ENCODE measurements around the gene TRAPPC5. TPM values are rescaled to one million over a fixed set of nuclear protein-coding genes. Genes with fewer than 3 reads are reported as not detected.

The TRAPPC5 gene
- total and polyA plus RNA-seq, 10 of the 15 experiments (the other 5 are each of a cell fraction or from before 2014, with no cell fraction given), result 4.2 to 210 (median 89.1) TPM

GRCh38 chr19:7689165-7689564 lies 8.5 kb downstream of the TRAPPC5 start:
- Histone ChIP-seq H3K9me3 (replicated peaks; ENCODE audit: control insufficient read depth, insufficient read depth, low read length) (peaks cover 5% of the 10 kb centered on the region; the same call in 1 of the 3 replicates), H4K20me1 (ENCODE audit: control insufficient read depth, insufficient read depth) (peaks cover 2% of the 10 kb centered on the region; the same call in 1 of the 2 replicates), H3K27me3 (replicated peaks in 1 of 2; ENCODE audit: control insufficient read depth in 2 of 2, insufficient read depth in 2 of 2, low read length in 1 of 2) (no peaks in the 10 kb centered on the region), H3K79me2 (ENCODE audit: control insufficient read depth, insufficient read depth, low read length) (peaks cover 35% of the 10 kb centered on the region), H3K27ac (ENCODE audit: control insufficient read depth, insufficient read depth) (no peak overlapping the region), H3K4me1 (ENCODE audit: control insufficient read depth, insufficient read depth, low read length) (peaks cover 17% of the 10 kb centered on the region), H3K4me3 (no peak overlapping the region), H3K9ac (ENCODE audit: control insufficient read depth, insufficient read depth, low read length) (no peak overlapping the region), H2AFZ (ENCODE audit: control insufficient read depth, low read depth, low read length) (no peak overlapping the region), H3K4me2 (ENCODE audit: control insufficient read depth, insufficient read depth) (no peak overlapping the region), H3K36me3 (ENCODE audit: control insufficient read depth in 2 of 2, insufficient read depth in 2 of 2, low read length in 1 of 2) (peaks cover 11 to 27% of the 10 kb centered on the region in 2 experiments; a peak in 3 of 4 replicates)
- WGBS (ENCODE audit: insufficient coverage, insufficient replicate concordance, low lambda C conversion rate, missing lambda C conversion rate), result 84% methylated on average over 23 of the region's 23 CpGs
- intact Hi-C loops (cut with micrococcal nuclease; ENCODE audit: unreplicated experiment), result loop anchor here (10.0 kb wide), 1 partner anchor 216 kb away; the partner anchor contains the start of gene MAP2K7
- ChIA-PET SMC1A (ENCODE audit: uncharacterized antibody, unreplicated experiment) (no interaction called here), RAD21 (ENCODE audit: unreplicated experiment) (no interaction called here), POLR2A (no interaction called here), CTCF (no interaction called here)
- ATAC-seq, result no peak
- TF ChIP-seq MEF2A (IDR thresholded peaks at IDR 0.05; ENCODE audit: insufficient read depth, low read depth, low read length) (no peak), ZNF384 (IDR thresholded peaks at IDR 0.05; ENCODE audit: borderline replicate concordance, low read depth, low read length) (no peak), EP300 (IDR thresholded peaks at IDR 0.05; ENCODE audit: borderline replicate concordance in 1 of 2, control insufficient read depth in 1 of 2, low read depth in 2 of 2, low read length in 2 of 2) (no peak), POLR2AphosphoS5 (IDR thresholded peaks at IDR 0.05; ENCODE audit: low read length) (peak; percentile 45; the same call in 1 of the 2 replicates), BCL3 (IDR thresholded peaks at IDR 0.05; ENCODE audit: borderline replicate concordance, insufficient read depth, low read depth, low read length, poor library complexity, severe bottlenecking) (no peak)
- FAIRE-seq, result no peak
- DNase-seq (ENCODE audit: low read depth, low spot score), result no peak
- in situ Hi-C loops (cut with MboI), result no loop called here
- no TSS peak for BruUV-seq (replicated peaks)

All from GM12878 (cell line).